GM21786 (cell line): ENCODE measurements around the gene NRGN.
A peak's percentile ranks its signal among the peaks of the same experiment; 100 is the strongest.

Source experiments
- ATAC-seq: cut with Tn5 transposase; IDR thresholded peaks from one replicate; pipeline ENCODE4 v1.9.1; 2021; ENCODE audit not compliant: unreplicated experiment

NRGN gene

GRCh38 chr11:124739479-124740276 is at the start of gene NRGN:
Gene NRGN (plus strand): TSS chr11:124739942. CDS start chr11:124740085, 143 bp downstream.
- peak; percentile 97 for ATAC-seq

- no peak for ATAC-seq
These were observed 46.6 kb upstream of the NRGN start for GRCh38 chr11:124693142-124693541.

GRCh38 chr11:124699547-124699946 is 40.2 kb upstream of the NRGN start:
- ATAC-seq, result no peak

- no peak for ATAC-seq
These were observed 39.7 kb upstream of the NRGN start for GRCh38 chr11:124700028-124700427.

GRCh38 chr11:124707829-124708228 is 31.9 kb upstream of the NRGN start:
- no peak for ATAC-seq

GRCh38 chr11:124712392-124712791 is 27.4 kb upstream of the NRGN start:
- ATAC-seq, result no peak

- ATAC-seq, result no peak
These were observed 23.2 kb upstream of the NRGN start for GRCh38 chr11:124716591-124716990.

GRCh38 chr11:124717421-124717785 is 22.3 kb upstream of the NRGN start:
- ATAC-seq, result peak; percentile 49

GRCh38 chr11:124717786-124718651 is 21.7 kb upstream of the NRGN start:
- peak; percentile 39 for ATAC-seq

- ATAC-seq, result no peak
These were observed 20.9 kb upstream of the NRGN start for GRCh38 chr11:124718801-124719200.

GRCh38 chr11:124719534-124719933 is 20.2 kb upstream of the NRGN start:
- no peak for ATAC-seq

- no peak for ATAC-seq
These were observed 17.6 kb upstream of the NRGN start for GRCh38 chr11:124722176-124722575.

GRCh38 chr11:124724979-124725718 is 14.6 kb upstream of the NRGN start:
- ATAC-seq, result peak; percentile 96

GRCh38 chr11:124725719-124726105 is 14.0 kb upstream of the NRGN start:
- no peak for ATAC-seq

- ATAC-seq, result no peak
These were observed 12.3 kb upstream of the NRGN start for GRCh38 chr11:124727474-124727873.

- no peak for ATAC-seq
These were observed 11.6 kb upstream of the NRGN start for GRCh38 chr11:124728134-124728533.

GRCh38 chr11:124729571-124729970 is 10.2 kb upstream of the NRGN start:
- ATAC-seq, result no peak

- no peak for ATAC-seq
These were observed 7.5 kb upstream of the NRGN start for GRCh38 chr11:124732230-124732629.

- ATAC-seq, result no peak
These were observed 3.0 kb upstream of the NRGN start for GRCh38 chr11:124736736-124737135.

- no peak for ATAC-seq
These were observed 2.0 kb upstream of the NRGN start for GRCh38 chr11:124737638-124738305.
